Measurements from ENCODE around the gene AACS.
"Not testable (repeated sequence)": the region's sequence is repeated elsewhere in the genome, so short reads cannot be mapped to it uniquely, and the experiment has no call there.

AACS gene

DNA sequence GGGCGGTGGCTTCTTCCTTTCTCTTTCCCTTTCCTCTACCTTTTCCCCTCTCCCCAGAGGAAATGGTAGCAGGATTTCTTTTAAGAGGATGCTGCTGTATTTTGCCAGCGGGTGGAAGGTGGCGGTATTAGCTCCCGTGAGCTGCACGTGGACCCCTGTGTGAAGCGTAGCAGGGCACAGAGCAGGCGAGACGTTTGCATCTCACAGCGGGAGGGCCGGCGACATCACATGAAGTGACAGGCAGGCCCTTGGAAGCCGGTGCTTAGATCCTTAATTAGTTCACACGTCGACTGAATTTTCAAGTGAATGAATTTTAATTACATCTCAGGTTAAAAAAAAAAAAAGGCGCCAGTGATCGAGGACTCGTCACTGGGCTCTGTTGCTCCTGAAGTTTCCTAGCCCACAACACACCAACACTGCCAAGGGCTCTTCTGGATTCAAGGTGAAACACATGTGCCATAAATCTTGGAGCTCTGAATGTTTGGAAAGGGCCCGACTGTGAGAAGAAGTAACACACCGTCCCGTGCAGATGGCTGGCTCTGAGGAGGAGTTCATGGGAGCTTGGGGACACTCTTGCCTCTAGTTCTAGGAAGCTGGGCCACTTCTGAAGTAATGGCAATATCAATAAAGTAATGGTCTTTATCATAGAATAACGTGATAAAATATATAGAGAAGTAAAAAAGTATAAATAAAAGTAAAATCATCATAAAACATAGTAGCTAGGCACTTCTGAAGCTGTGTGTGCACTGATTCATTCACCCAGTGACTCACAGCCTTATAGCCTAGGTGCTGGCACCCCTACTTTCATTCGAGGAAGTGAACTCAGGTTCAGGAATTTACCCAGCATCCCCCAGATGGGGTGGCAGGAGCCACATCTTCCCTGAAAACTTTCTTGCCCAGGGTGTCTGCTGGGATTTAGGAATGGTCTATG, 75.3 kb downstream of the AACS start:
- TF ChIP-seq CTCF (IDR thresholded peaks at IDR 0.05; ENCODE audit: insufficient read depth, missing control alignments), result no peak
- DNase-seq (ENCODE audit: insufficient read length, low spot score) (no peak), FAIRE-seq (no peak)

- FAIRE-seq; DNase-seq (ENCODE audit: insufficient read length, low spot score): not testable (repeated sequence)
Measured at GRCh38 chr12:125141210-125141573, 76.0 kb downstream of the AACS start.

DNA sequence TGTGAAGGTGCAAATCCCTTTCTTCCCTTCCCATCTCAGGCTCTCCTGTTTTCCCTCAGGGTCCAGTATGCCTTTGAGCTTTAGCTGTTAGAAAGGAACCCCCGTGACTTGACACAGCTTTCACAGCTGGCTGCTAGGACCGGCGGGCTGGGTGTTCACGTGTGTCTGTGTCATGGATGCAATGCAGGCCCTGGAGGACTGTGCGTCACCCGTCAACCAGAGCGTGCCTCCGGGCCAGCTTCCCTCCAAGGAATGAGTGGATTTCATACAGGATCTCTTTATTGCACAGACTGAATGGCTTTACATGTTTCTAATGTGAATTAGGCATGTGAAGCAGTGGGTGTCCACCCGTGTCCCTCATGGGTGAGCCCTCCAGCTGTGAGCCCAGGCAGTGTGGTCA, 77.4 kb downstream of the AACS start:
- FAIRE-seq, result no peak
- no peak for DNase-seq (ENCODE audit: insufficient read length, low spot score)
- TF ChIP-seq CTCF (IDR thresholded peaks at IDR 0.05; ENCODE audit: insufficient read depth, missing control alignments), result no peak

- FAIRE-seq, result no peak
- no peak for DNase-seq (ENCODE audit: insufficient read length, low spot score)
- no peak for TF ChIP-seq CTCF (IDR thresholded peaks at IDR 0.05; ENCODE audit: insufficient read depth, missing control alignments)
Measured at GRCh38 chr12:125143491-125143890, 78.3 kb downstream of the AACS start.

DNA sequence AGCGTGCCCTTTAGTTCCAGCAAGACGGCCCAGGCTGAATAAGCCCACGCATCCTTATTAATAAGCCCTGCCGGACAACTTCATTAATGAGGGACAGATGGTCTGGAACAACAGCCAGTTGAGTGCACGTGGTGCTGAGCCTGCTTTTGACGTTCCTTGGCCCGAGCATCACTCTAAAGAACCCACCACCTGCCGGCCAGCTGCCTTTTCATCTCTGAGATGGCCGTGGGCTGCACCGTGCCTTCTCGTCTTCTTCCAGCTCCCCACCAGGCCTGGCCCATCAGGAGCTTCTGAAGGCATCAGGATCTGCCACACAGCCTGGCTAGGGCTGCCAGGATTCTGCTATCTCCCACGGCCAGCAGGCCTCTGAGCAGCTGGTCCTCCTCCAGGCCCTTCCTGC, 80.0 kb downstream of the AACS start:
- no peak for TF ChIP-seq CTCF (IDR thresholded peaks at IDR 0.05; ENCODE audit: insufficient read depth, missing control alignments)
- DNase-seq (ENCODE audit: insufficient read length, low spot score) (peak; percentile 48), FAIRE-seq (no peak)

GRCh38 chr12:125148316-125148715, 83.1 kb downstream of the AACS start:
- DNase-seq (ENCODE audit: insufficient read length, low spot score), result no peak
- no peak for FAIRE-seq
- TF ChIP-seq CTCF (IDR thresholded peaks at IDR 0.05; ENCODE audit: insufficient read depth, missing control alignments), result no peak

DNA sequence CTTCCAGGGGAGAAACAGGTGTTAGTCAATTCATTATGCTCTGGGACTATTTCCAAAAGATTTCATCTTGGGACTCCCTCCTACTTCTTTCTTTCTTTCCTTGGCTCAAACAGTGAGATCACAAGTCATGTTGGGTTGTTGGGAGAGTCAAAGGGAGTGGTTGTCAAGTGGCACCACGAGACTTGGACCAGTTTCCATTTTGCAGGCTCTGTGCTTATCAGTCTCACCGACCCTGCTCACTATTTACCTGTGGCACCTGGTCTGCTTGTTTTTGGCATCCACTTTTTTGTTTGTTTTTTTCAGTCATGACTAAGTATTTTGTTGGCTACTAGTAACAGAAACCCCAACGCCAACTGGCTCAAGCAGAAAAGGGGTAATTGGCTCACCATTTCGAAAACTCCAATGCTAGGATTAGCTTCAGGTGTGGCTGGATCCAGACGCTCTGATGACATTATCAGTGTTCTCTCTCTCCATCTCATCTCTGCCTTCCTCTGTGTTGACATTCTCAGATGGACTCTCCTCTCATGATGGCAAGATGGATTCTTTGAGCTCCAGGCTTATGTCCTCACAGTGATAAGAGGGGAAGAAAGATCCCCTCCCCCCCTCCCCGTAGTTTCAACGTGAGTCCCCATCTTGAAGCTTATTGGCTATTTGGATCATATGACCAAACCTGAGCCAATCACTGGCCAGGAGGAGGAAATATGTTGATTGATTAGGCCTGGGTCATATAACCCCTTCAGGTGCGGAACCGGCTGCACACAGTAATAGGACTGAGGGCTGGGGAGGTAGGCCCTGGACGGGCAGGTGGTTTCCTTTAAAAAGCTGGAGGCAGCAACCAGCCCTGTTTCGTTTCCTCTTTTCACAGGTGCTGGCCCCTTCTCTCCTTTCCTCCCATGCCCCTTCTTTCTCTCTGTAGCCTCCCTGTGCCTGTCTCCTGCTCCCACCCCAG, 84.2 kb downstream of the AACS start:
- DNase-seq (ENCODE audit: insufficient read length, low spot score) (no peak), FAIRE-seq (no peak)

More for the DNA sequence above, 84.2 kb downstream of the AACS start:
- no peak for TF ChIP-seq CTCF (IDR thresholded peaks at IDR 0.05; ENCODE audit: insufficient read depth, missing control alignments)
